ENCODE measurements around the gene H1-8.

- no peak for TF ChIP-seq CTCF (conservative IDR thresholded peaks at IDR 0.05)
- no peak for TF ChIP-seq EZH2 (IDR thresholded peaks at IDR 0.05; ENCODE audit: low read depth)
Observed at GRCh38 chr3:129502641-129503408, 40.1 kb upstream of the H1-8 start.
